GM20431 (cell line): Measurements from ENCODE around the gene CCNE1.

Experiments used
- in situ Hi-C: fragments of 300-500 bp; cut with MseI, MboI; formaldehyde crosslinking; loops from one replicate; pipeline ENCODE4 v1.15.0; 2020; ENCODE audit warnings: low sequenced_read_pairs; ENCODE audit not compliant: unreplicated experiment

The CCNE1 gene

DNA sequence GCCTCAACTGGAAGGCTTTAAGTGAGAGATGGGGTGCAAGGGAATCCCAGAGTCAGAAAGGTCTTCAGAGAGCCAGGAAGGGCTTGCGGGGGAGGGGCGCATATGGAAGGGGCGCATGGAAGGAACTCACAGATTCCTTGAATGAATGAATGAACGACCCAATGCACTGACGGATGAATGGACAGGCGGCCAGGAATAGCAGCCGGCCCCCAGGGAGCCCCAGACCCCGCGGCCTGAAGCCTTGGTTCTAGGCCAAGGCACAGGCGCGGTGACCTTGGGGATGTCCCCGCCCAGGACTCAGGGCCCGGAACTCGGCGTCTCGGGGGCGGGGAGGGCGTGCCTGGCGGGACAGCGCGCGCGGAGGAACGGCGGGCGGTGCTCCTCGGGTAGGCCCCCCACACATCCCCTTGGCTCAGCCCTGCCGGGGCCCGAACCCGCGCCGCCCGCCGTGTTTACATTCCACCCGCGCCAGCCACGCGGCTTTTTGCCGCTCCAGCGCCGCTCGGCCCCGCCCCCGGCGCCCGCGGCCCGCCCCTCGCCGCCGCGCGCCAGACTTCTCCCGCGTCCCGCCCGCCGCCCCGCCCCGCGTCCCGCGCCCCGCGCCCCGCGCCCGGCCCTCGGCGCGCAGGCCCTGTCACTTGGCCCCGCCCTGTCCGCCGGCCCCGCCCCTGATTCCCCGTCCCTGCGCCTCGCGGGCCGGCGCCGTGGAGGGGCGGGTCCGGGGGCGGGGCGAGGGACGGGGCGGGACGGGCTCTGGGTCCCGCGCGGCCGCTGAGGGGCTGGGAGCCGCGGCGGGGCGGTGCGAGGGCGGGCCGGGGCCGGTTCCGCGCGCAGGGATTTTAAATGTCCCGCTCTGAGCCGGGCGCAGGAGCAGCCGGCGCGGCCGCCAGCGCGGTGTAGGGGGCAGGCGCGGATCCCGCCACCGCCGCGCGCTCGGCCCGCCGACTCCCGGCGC is at the start of gene CCNE1:
CCNE1 (plus strand) TSS at position 867 of the 955 bp plus-strand sequence. CDS start 565 bp downstream, outside the sequence.
- in situ Hi-C loops, result no loop called here

DNA sequence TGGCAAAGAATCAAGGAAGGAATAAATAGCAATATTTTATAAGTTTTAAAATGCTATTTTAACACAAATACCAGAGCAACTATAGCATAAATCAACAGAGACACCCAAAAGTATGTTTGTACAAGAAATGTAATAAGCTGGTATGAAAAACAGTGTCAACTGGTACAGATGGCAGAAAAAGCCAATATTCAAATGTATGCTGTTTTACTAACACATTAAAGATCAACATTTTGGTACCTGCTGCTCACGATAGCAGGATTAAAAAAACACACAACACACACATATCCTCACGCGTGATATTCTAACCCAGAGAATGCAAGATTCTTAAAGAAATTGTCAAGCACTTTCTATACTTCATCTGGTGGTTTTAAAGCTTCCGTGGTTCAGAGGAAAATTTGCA is 48.6 kb upstream of the CCNE1 start:
- in situ Hi-C loops, result loop anchor here (10.0 kb wide), 1 partner anchor 112 kb away; no protein-coding TSS in a partner anchor

DNA sequence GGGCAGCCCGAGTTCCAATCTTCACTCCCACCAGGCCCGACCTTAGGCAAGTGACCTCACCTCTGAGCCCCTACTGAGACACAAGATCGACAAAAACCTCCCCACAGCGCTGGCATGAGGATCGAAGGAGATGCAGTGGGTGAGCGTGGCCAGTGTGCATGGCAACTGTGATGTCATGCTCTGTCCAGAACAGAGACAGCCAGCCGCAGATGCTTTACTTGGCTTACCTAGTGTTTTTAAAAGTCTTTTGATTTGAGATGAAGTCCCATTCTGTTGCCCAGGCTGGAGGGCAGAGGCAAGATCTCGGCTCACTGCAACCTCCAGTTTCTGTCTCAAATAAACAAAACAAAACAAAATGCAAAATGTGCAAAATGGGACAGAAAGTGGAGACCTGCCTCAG is 47.4 kb upstream of the CCNE1 start:
- in situ Hi-C loops, result loop anchor here (10.0 kb wide), 1 partner anchor 110 kb away; no protein-coding TSS in a partner anchor

DNA sequence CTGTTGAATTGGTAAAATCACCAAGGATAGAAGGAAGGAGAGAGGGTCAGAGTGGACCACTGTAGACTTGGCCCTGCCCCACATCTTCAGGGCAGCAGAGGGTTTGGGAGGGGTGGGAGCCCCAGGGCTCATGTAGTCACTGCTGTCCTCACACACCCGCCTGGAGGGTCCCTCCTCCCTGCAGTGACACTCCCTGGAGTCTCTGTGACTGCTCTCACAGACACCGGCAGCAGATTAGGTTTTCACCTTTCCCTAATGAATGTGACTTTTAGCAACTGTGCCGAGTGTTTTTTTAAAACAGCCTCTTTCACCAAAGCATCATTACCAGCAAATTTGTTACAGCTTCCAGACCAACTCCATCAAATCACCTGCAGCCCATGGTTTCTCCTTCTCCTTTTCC is 45.7 kb upstream of the CCNE1 start:
- in situ Hi-C loops, result loop anchor here (10.0 kb wide), 1 partner anchor 109 kb away; no protein-coding TSS in a partner anchor

DNA sequence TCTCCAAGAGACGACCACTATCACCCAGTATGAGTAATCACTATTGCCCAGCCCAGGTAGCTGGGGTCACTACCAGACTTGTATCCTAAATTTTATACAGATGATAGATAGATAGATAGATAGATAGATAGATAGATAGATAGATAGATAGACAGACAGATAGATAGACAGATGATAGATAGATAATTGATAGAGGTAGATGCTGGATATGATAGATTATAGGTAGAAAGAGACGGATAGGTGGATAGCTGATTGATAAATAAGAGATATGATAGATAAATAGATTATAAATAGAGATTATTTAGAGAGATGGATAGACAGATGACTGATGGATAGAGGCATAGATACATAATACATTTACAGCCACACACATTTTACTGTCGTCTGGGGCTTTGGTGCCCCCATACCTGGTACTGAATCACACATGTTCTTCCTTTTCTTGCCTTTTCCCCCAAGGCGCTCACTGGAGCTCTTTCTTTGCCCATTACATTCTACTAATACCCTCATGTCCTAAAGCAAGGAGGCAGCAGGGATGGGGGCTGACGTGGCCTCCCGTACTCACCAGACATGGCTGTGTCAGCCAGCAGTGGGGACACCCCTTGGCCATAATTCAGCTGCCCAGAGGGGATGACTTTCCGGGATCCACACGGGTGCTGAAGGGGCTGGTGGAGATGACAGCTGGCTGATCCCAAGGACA is 44.6 kb upstream of the CCNE1 start:
- in situ Hi-C loops, result loop anchor here (10.0 kb wide), 1 partner anchor 108 kb away; no protein-coding TSS in a partner anchor

DNA sequence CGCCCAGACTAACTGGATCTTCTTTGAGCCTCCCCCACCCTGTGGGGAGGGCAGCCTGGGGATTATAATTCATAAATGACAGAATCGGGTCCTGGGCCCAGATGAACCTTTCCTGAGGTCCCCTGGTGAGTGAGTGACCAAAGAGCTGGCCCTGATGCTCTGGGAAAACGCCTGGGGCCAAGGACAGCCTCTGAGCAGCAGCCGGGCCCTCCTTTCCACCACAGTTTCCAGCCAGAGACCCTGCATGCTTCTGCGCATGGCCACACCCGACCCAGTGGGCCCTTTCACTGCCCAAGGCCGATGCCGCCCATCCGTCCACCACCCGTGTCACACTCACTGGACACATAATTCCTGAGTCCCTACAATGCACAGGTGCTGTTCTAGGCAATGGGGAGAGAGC is 43.6 kb upstream of the CCNE1 start:
- in situ Hi-C loops, result loop anchor here (10.0 kb wide), 1 partner anchor 107 kb away; no protein-coding TSS in a partner anchor

DNA sequence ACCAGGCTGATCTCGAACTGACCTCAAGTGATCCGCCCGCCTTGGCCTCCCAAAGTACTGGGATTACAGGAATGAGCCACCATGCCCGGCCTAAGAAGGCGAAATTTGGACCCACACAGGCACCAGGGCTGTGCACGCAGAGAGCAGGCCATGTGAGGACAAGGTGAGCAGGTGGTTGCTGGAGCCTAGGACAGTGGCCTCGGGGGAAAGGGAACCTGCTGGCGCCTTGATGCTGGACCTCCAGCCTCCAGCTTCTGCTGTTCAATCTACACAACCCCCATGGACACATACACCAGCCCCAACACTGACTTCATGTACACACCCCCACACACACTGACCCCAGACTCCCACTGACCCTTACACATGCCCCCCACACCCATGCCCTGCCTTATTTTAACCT is 41.8 kb upstream of the CCNE1 start:
- in situ Hi-C loops, result loop anchor here (10.0 kb wide), 1 partner anchor 105 kb away; no protein-coding TSS in a partner anchor

DNA sequence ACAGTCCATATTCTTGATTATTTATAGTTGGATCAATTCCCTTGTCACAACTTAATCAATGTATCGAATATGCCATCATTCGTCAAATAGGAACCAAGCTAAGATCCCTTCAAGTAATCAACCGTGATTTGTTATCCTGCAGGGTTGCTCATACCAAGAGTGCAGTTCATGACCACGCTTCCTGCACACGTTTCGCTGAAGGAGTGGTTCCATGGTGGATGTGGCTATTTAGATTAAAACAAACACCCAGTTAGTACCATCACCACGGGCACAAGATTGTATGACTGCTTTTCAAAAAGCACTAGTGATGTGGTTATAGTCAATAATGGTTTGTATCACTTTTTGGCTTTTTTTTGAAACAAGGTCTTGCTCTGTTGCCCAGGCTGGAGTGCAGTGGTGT is 41.1 kb upstream of the CCNE1 start:
- in situ Hi-C loops, result no loop called here

DNA sequence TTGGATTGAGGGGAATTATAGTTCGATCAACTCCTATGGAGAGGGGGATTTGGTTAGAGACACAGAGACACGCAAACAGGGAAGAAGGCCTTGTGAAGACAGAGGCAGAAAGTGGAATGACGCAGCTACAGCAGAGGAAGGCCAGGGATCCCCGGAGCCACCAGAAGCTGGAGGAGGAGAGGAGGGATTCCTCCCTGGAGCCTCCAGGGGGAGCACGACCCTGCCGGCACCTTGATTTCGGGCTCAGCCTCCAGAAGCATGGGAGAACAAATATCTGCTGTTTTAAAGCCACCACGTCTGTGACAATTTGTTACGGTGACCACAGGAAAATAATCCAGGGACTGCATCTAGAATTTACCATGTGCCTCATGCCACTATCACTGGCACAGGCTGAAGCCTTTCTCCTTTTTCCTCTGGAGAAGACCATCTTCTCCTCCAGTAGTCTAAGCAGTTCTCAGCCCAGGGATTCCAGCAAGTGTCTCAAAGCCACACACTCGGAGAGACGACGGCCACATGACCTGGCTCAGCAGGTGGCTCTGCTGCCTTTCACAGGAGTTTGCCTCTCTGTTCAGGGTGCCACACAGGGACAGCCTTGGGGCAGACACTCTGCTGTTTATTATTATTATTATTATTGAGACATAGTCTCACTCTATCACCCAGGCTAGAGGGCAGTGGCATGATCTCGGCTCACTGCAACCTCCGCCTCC is 39.9 kb upstream of the CCNE1 start:
- in situ Hi-C loops, result no loop called here

DNA sequence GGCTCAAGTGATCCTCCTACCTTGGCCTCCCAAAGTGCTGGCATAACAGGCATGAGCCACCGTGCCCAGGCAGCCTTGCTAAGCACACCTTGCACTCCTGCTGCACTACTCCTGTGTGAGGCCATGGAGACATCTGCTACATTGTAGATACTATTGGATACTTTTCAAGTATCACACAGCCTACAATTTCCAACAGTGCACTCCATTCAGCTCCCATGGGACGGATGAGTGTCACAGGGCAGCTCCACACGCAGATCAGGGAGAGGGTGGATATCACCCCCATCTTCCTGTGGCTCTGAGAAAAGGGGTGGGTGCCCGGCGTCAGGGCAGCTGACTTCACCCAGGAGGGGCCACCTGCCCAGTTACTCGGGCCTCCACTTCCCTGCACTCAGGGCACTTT is 39.1 kb upstream of the CCNE1 start:
- in situ Hi-C loops, result no loop called here

DNA sequence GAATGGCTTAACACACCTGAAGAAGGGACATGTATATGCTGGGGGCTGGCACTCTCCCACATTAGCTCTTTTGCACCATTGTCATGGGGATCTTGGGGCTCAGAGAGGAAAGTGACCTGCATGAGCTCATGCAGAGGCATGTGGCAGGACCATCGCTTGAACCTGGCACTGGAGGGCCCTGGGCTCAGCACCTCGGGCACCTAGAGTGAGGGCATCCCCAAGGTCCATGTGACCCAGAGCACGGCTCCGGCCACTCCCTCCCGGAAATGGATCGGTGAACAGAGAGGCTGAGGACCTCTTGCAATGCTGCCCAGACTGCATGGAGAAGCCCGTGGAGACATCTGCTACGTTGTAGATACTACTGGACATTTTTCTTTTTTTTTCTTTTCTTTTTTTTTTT is 38.6 kb upstream of the CCNE1 start:
- in situ Hi-C loops, result no loop called here

DNA sequence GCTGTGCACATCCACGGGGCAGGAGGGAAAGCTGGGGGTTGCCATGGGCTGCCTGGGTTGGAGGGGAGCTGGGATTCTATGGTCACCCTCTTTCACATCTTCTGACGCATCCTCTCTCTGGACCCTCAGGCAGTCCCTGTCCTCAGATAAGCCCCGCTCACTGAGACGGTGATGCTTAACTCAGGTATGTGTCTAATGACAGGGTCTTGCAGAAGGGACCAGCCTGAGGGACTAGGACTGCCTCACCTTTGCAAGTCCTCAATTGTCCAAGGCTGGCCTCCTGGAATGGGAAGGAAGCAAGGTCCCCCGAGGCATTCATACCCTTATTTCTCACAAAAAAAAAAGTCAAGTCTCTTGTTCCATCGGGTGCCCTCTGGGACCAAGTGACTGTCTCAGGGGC is 37.7 kb upstream of the CCNE1 start:
- in situ Hi-C loops, result no loop called here

DNA sequence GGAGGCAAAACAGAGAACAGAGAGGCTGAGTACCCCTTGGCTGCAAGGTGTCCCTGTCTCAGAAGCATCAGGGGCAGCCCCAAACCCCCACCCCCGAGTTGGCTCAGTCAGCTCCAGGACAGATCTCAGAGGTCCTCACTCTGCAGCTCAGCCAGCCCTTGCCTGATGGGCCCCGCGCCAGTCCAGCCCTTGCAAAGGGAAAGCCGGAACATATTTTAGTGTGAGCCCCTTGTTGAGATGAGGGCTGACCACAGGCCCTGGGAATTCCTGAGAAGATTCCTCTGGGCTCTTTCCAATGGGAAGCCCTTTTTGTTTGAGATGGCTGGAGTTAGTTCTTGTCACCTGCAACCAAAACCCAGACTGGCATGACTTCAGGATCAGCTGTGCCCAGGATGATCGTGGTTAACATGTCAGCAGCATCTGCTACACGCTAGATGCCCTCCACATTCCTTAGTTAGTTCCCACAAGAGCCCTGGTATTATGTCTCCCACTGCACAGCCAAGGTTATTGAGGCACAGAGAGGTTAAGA is 33.9 kb upstream of the CCNE1 start:
- in situ Hi-C loops, result no loop called here

DNA sequence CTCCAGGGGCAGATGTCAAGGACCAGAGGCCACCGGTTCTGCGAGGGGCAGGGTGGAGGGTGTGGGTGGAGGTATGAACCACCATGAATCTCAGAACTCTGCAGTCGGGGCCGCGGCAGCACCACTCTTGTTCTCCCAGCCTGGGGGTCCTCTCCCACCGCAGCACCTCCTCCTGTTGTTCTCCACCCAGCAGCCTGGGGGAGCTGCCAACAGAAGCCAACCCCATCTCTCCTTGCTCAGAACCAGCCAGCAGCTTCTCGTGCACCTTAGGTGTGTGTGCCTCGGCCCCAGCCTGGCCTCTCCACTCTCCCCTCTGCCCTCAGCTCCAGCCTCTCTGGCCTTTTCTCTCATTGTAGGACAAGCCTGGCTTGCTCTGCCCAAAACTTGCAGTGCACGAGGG is 31.9 kb upstream of the CCNE1 start:
- in situ Hi-C loops, result no loop called here

DNA sequence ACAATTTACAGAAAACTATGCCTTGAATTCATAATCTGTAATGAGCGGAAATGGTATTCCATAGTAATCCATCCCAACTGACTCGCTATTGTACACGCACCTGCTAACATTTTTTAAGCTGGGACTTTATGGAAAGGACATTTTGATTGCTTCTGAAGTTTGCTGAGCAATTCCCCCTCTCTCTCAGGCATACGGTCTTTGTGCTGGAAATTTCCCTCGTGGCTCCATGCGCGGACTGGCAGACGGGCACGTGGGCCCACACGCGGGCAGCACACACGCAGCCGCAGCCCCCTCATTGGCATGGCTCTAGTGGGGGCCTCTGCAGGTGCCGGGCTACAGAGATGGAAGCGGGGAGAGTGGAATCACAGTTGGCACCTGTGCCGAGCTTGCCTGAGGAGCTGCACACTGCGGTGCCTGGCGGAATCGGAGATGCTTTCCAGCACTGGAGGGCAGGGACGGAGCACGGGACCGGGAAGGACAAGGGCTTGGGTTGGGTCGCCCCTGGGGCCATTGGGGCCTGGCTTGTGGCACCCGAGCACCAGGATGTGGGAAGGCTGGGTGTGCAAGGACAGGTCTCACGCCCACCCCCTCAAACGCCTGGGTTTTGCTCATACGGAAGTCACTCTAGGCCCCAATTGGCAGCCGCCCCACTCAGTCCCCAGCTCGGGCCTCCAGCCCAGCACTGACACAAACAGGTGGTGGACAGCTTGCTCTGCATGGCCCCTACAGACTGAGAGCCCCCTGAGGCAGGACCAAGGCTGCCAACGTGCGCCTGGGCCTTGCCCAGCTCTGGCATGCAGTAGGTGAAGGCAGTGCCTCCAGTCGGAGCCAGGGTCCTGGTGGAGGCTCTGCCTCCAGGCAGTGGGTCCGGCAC is 30.2 kb upstream of the CCNE1 start:
- in situ Hi-C loops, result no loop called here

DNA sequence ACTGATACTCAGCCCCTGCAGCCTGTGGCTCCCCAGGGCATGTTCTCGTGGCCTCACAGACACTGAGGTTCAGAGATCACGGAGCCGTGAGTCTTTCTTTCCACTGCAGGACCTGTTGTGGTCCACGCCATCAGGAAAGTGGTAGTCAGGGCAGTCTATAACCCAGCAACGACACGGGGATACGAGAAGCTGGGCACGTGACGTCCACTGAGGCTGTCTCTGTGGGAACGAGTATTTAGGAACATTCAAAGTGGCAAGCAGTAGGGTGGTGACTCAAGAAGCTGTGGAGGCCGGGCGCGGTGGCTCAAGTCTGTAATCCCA is 29.6 kb upstream of the CCNE1 start:
- in situ Hi-C loops, result no loop called here

DNA sequence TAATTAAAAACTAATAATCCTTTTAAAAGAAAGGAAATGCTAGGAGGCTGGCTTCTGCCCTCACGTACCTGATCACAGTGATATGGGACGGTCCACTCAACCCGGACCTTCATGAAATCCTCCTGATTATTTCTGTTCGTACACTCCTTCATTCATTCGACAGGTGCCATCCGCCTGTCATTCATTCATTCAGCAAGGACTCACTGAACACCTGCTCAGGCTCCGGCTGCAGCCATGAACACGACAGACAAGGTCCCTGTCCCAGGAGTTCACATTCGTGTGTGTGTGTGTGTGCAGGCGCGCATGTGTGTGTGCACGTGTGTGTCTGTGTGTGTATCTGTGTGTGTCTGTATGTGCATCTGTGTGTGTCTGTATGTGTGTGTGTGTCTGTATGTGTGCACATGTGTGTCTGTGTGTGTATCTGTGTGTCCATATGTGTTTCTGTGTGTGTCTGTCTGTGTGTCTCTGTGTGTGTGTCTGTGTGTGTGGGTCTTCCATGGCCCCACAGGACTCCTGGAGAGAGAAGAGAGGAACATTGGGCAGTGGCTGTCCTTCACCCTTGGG is 28.1 kb upstream of the CCNE1 start:
- in situ Hi-C loops, result no loop called here

DNA sequence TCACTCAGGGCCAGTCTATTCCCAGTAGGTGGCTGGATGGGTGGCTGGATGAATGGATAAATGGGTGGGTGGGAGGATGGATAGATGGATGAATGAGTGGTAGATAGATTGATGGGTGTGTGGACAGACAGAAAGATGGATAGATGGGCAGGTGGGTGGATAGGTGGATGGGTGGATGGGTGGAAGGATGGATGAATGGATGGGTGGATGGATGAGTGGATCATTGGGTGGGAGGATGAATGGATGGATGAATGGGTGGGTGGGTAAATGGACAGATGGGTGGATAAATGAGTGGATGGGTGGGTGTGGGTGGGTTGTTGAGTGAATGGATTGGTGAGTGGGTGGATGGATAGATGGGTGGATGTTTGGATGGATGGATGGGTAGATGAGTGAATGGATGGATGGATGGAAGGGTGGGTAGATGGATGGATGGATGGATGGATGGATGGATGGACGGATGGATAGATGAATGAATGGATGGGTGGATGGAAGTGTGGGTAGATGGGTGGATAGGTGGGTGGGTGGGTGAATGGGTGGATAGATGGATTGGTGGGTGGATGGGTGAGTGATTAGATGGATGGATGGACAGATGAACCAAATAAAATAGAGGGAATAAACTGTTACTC is 27.1 kb upstream of the CCNE1 start:
- in situ Hi-C loops, result no loop called here

DNA sequence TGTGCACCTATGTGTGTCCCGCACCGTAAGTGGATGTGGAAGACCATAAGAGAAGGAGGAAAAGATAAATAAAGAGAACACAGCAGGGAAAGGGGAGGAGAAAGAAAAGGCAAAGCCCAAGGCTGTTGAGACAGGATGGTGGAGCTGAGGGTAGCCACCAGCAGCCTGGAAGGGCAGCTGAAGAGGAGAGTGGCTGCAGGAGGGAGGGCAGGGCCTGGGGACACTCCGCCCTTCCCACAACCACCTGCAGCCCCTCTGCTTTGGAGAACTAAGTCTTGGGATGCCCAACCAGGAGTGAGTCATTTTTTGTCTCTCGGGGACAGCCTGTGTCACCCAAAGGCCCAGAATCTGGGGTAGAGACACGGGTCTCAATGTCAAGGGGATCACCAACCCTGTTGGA is 26.4 kb upstream of the CCNE1 start:
- in situ Hi-C loops, result no loop called here
